T-helper 2 cell treated with Interferon-gamma antibody and Interleukin-4, amounts not matched to agents 5 μg/mL and 100 μg/mL, for 36 hours (primary cell): ENCODE measurements around the gene PLCL1.
"Not testable (repeated sequence)": the region's sequence is repeated elsewhere in the genome, so short reads cannot be mapped to it uniquely, and the experiment has no call there.

ENCODE experiments used
- DNase-seq: peaks from one replicate; pipeline ENCODE4 v3.0.0; 2021; ENCODE audit warnings: low spot score
- H3K27ac Mint-ChIP-seq: one replicate; pipeline ENCODE4 v1.8.0; 2021; ENCODE audit warnings: mild to moderate bottlenecking, mixed read lengths
- H3K27me3 Mint-ChIP-seq: one replicate; pipeline ENCODE4 v1.8.0; 2021; ENCODE audit warnings: low read depth, mixed read lengths
- H3K36me3 Mint-ChIP-seq: one replicate; pipeline ENCODE4 v1.8.0; 2021; ENCODE audit warnings: low read depth, mixed read lengths
- H3K4me1 Mint-ChIP-seq: one replicate; pipeline ENCODE4 v1.8.0; 2021; ENCODE audit warnings: low read depth, mixed read lengths
- H3K4me3 Mint-ChIP-seq: one replicate; pipeline ENCODE4 v1.8.0; 2022; ENCODE audit warnings: mild to moderate bottlenecking, moderate library complexity, mixed read lengths
- H3K9me3 Mint-ChIP-seq: one replicate; pipeline ENCODE4 v1.8.0; 2021; ENCODE audit warnings: mixed read lengths

The PLCL1 gene

GRCh38 chr2:198175271-198175670 is 370.9 kb downstream of the PLCL1 start:
- Mint-ChIP-seq H3K27me3 (peaks cover 6% of the 10 kb centered on the region), H3K4me3 (no peak overlapping the region), H3K27ac (no peak overlapping the region), H3K4me1 (no peaks in the 10 kb centered on the region), H3K9me3 (no peaks in the 10 kb centered on the region), H3K36me3 (no peaks in the 10 kb centered on the region)
- DNase-seq: no peak

- no peak overlapping the region for H3K27ac Mint-ChIP-seq
- H3K36me3 Mint-ChIP-seq: no peaks in the 10 kb centered on the region
- no peak overlapping the region for H3K4me3 Mint-ChIP-seq
- peaks cover 6% of the 10 kb centered on the region for H3K27me3 Mint-ChIP-seq
- H3K9me3 Mint-ChIP-seq: no peaks in the 10 kb centered on the region
- no peaks in the 10 kb centered on the region for H3K4me1 Mint-ChIP-seq
- DNase-seq: no peak
These were observed 372.6 kb downstream of the PLCL1 start for GRCh38 chr2:198177040-198177439.

GRCh38 chr2:198178766-198179165 is 374.4 kb downstream of the PLCL1 start:
- no peaks in the 10 kb centered on the region for H3K36me3 Mint-ChIP-seq
- H3K9me3 Mint-ChIP-seq: no peaks in the 10 kb centered on the region
- no peak overlapping the region for H3K4me3 Mint-ChIP-seq
- no peaks in the 10 kb centered on the region for H3K4me1 Mint-ChIP-seq
- no peak overlapping the region for H3K27ac Mint-ChIP-seq
- no peaks in the 10 kb centered on the region for H3K27me3 Mint-ChIP-seq
- DNase-seq: no peak

- H3K27me3 Mint-ChIP-seq: no peaks in the 10 kb centered on the region
- H3K27ac Mint-ChIP-seq: no peak overlapping the region
- no peaks in the 10 kb centered on the region for H3K4me1 Mint-ChIP-seq
- no peak overlapping the region for H3K4me3 Mint-ChIP-seq
- H3K36me3 Mint-ChIP-seq: no peaks in the 10 kb centered on the region
- no peaks in the 10 kb centered on the region for H3K9me3 Mint-ChIP-seq
- DNase-seq: no peak
These were observed 381.9 kb downstream of the PLCL1 start for GRCh38 chr2:198186257-198186656.

- DNase-seq: no peak
- H3K27me3 Mint-ChIP-seq: no peaks in the 10 kb centered on the region
- H3K4me3 Mint-ChIP-seq: no peak overlapping the region
- H3K27ac Mint-ChIP-seq: no peak overlapping the region
- no peaks in the 10 kb centered on the region for H3K9me3 Mint-ChIP-seq
- H3K36me3 Mint-ChIP-seq: no peaks in the 10 kb centered on the region
- H3K4me1 Mint-ChIP-seq: no peaks in the 10 kb centered on the region
These were observed 383.4 kb downstream of the PLCL1 start for GRCh38 chr2:198187841-198188240.

- Mint-ChIP-seq H3K4me3 (no peak overlapping the region), H3K27me3 (no peaks in the 10 kb centered on the region), H3K27ac (no peak overlapping the region), H3K36me3 (no peaks in the 10 kb centered on the region), H3K9me3 (no peaks in the 10 kb centered on the region), H3K4me1 (no peaks in the 10 kb centered on the region)
- no peak for DNase-seq
These were observed 384.6 kb downstream of the PLCL1 start for GRCh38 chr2:198188982-198189381.

GRCh38 chr2:198191651-198192050 is 387.3 kb downstream of the PLCL1 start:
- DNase-seq: no peak
- Mint-ChIP-seq H3K27ac (no peak overlapping the region), H3K36me3 (no peaks in the 10 kb centered on the region), H3K4me1 (no peaks in the 10 kb centered on the region), H3K9me3 (no peaks in the 10 kb centered on the region), H3K27me3 (no peaks in the 10 kb centered on the region), H3K4me3 (no peak overlapping the region)

- not testable (repeated sequence) for H3K36me3 Mint-ChIP-seq, H3K27me3 Mint-ChIP-seq, H3K9me3 Mint-ChIP-seq, H3K4me1 Mint-ChIP-seq, H3K27ac Mint-ChIP-seq, DNase-seq, H3K4me3 Mint-ChIP-seq
These were observed 392.2 kb downstream of the PLCL1 start for GRCh38 chr2:198196556-198196955.
